ENCODE data around the gene WNT7B. TPM values are rescaled to one million over a fixed set of nuclear protein-coding genes. Genes with fewer than 3 reads are reported as not detected.

The WNT7B gene
- total and polyA plus RNA-seq, 2 donors (not counting 1 experiment from before 2014, with no cell fraction given): 0.22 to 0.67 TPM

DNA sequence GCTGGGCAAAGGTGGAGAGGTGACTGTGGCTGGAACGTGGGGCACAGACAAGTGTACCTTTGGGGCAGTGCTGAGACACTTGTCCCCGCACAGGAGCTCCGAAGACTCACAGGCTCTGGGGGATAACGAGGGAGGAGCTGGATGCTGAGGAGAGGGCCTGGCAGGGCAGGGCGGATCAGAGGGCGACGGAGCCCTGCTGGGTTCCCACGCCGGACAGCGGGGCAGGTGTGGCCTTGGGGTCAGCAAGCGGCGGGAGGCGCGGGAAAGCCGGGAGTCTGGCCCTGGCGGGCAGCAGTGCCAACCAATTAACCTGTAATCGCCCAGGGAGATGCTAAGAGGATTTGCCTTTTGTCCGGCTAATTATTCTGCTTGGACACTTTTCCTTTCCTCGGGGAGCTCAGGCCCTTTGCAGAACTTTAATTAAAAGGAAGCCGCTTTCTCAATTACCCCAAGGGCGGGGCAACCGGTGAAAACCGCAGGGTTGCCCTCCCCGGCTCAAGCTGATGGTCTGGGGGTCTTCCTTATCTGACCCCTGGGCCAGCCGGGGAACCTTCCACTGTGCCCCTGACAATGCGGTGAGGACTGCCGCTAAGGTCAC, 71.5 kb downstream of the WNT7B start:
- WGBS (ENCODE audit: insufficient coverage): 84% methylated on average over 25 of the region's 27 CpGs
- Histone ChIP-seq H4K20me1 (ENCODE audit: control insufficient read depth, insufficient read depth, low read length, poor library complexity, severe bottlenecking) (no peaks in the 10 kb centered on the region), H3K27ac (ENCODE audit: low read length in 2 of 2) (no peak overlapping the region), H3K9me3 (ENCODE audit: control extremely low read depth in 1 of 3, control insufficient read depth in 2 of 3, insufficient read depth in 1 of 3, low read length in 2 of 3) (no peaks in the 10 kb centered on the region), H3K36me3 (replicated peaks in 1 of 2; ENCODE audit: control extremely low read depth in 1 of 2, control insufficient read depth in 1 of 2, extremely low read depth in 1 of 2, insufficient read depth in 2 of 2, low read length in 1 of 2) (no peaks in the 10 kb centered on the region), H2AFZ (ENCODE audit: insufficient read depth, low read depth, low read length, poor library complexity, severe bottlenecking) (no peak overlapping the region), H3K4me3 (ENCODE audit: control extremely low read depth in 1 of 5, extremely low read depth in 1 of 5, insufficient read depth in 1 of 5, low read depth in 2 of 5, low read length in 4 of 5) (no peak overlapping the region), H3K79me2 (ENCODE audit: control insufficient read depth, insufficient read depth, low read length) (no peaks in the 10 kb centered on the region), H3K9ac (ENCODE audit: low read length) (no peak overlapping the region), H3K4me1 (ENCODE audit: control insufficient read depth in 2 of 2, insufficient read depth in 2 of 2, low read length in 2 of 2) (no peaks in the 10 kb centered on the region), H3K27me3 (replicated peaks in 1 of 4; ENCODE audit: control extremely low read depth in 1 of 4, control insufficient read depth in 3 of 4, insufficient read depth in 4 of 4, low read length in 3 of 4) (peaks cover 0 to 9% (median 0%) of the 10 kb centered on the region in 4 experiments), H3K4me2 (replicated peaks; ENCODE audit: low read depth, low read length, poor library complexity, severe bottlenecking) (no peak overlapping the region)
- Mint-ChIP-seq H3K4me1 (no peaks in the 10 kb centered on the region), H3K4me3 (no peak overlapping the region), H3K9me3 (ENCODE audit: insufficient read depth) (no peaks in the 10 kb centered on the region), H3K27me3 (peaks cover 28% of the 10 kb centered on the region), H3K27ac (no peak overlapping the region)
- ATAC-seq (ENCODE audit: low read depth) (no peak), DNase-seq (no peak)
- ChIA-PET POLR2A (no interaction called here), CTCF (no interaction called here)
- intact Hi-C loops (cut with micrococcal nuclease): no loop called here
- TF ChIP-seq, protein P1, sequence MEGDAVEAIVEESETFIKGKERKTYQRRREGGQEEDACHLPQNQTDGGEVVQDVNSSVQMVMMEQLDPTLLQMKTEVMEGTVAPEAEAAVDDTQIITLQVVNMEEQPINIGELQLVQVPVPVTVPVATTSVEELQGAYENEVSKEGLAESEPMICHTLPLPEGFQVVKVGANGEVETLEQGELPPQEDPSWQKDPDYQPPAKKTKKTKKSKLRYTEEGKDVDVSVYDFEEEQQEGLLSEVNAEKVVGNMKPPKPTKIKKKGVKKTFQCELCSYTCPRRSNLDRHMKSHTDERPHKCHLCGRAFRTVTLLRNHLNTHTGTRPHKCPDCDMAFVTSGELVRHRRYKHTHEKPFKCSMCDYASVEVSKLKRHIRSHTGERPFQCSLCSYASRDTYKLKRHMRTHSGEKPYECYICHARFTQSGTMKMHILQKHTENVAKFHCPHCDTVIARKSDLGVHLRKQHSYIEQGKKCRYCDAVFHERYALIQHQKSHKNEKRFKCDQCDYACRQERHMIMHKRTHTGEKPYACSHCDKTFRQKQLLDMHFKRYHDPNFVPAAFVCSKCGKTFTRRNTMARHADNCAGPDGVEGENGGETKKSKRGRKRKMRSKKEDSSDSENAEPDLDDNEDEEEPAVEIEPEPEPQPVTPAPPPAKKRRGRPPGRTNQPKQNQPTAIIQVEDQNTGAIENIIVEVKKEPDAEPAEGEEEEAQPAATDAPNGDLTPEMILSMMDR (IDR thresholded peaks at IDR 0.05): no peak
- no peak for TF ChIP-seq EZH2 (IDR thresholded peaks at IDR 0.05; ENCODE audit: borderline replicate concordance, insufficient read depth, low read depth, low read length, poor library complexity, severe bottlenecking)

DNA sequence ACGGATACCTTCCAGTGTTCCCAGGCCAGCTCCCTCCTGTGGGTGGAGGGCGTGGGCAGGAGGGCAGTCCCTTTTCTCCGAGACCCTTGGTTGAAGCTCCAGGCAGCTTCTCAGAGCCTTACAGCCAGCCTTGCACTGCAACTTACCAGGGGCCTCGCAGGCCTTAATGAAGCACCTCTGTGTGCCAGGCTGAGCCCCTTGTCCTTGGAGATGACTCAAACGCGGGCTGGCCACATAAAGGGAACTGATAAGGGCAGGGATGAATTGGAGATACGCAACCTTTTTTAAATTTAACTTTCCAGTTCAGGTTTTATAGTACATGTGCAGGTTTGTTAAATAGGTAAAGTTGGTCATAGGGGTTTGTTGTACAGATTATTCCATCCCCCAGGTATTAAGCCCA, 72.7 kb downstream of the WNT7B start:
- Mint-ChIP-seq H3K27ac (no peak overlapping the region), H3K4me3 (no peak overlapping the region), H3K9me3 (ENCODE audit: insufficient read depth) (no peaks in the 10 kb centered on the region), H3K4me1 (no peaks in the 10 kb centered on the region), H3K27me3 (peaks cover 30% of the 10 kb centered on the region)
- DNase-seq (no peak), ATAC-seq (ENCODE audit: low read depth) (no peak)
- Histone ChIP-seq H3K4me1 (ENCODE audit: control insufficient read depth in 2 of 2, insufficient read depth in 2 of 2, low read length in 2 of 2) (no peaks in the 10 kb centered on the region), H3K79me2 (ENCODE audit: control insufficient read depth, insufficient read depth, low read length) (no peaks in the 10 kb centered on the region), H2AFZ (ENCODE audit: insufficient read depth, low read depth, low read length, poor library complexity, severe bottlenecking) (no peak overlapping the region), H3K36me3 (replicated peaks in 1 of 2; ENCODE audit: control extremely low read depth in 1 of 2, control insufficient read depth in 1 of 2, extremely low read depth in 1 of 2, insufficient read depth in 2 of 2, low read length in 1 of 2) (no peaks in the 10 kb centered on the region), H3K4me2 (replicated peaks; ENCODE audit: low read depth, low read length, poor library complexity, severe bottlenecking) (no peak overlapping the region), H3K27ac (ENCODE audit: low read length in 2 of 2) (no peak overlapping the region), H4K20me1 (ENCODE audit: control insufficient read depth, insufficient read depth, low read length, poor library complexity, severe bottlenecking) (no peaks in the 10 kb centered on the region), H3K9me3 (ENCODE audit: control extremely low read depth in 1 of 3, control insufficient read depth in 2 of 3, insufficient read depth in 1 of 3, low read length in 2 of 3) (no peaks in the 10 kb centered on the region), H3K27me3 (replicated peaks in 1 of 4; ENCODE audit: control extremely low read depth in 1 of 4, control insufficient read depth in 3 of 4, insufficient read depth in 4 of 4, low read length in 3 of 4) (peaks cover 0 to 9% (median 0%) of the 10 kb centered on the region in 4 experiments), H3K9ac (ENCODE audit: low read length) (no peak overlapping the region), H3K4me3 (ENCODE audit: control extremely low read depth in 1 of 5, extremely low read depth in 1 of 5, insufficient read depth in 1 of 5, low read depth in 2 of 5, low read length in 4 of 5) (no peak overlapping the region)
- CTCF ChIA-PET: no interaction called here
- 87% methylated on average over 4 of the region's 7 CpGs for WGBS (ENCODE audit: insufficient coverage)
- TF ChIP-seq, protein P1 (IDR thresholded peaks at IDR 0.05): no peak
- no peak for TF ChIP-seq EZH2 (IDR thresholded peaks at IDR 0.05; ENCODE audit: borderline replicate concordance, insufficient read depth, low read depth, low read length, poor library complexity, severe bottlenecking)
- POLR2A ChIA-PET: no interaction called here
- intact Hi-C loops (cut with micrococcal nuclease): no loop called here

Data from B cell (primary cell).